ENCODE measurements around the gene YJEFN3. TPM values are rescaled to one million over a fixed set of nuclear protein-coding genes. Genes with fewer than 3 reads are reported as not detected.

The YJEFN3 gene
- polyA plus RNA-seq, 1 experiment = 1.2 TPM

DNA sequence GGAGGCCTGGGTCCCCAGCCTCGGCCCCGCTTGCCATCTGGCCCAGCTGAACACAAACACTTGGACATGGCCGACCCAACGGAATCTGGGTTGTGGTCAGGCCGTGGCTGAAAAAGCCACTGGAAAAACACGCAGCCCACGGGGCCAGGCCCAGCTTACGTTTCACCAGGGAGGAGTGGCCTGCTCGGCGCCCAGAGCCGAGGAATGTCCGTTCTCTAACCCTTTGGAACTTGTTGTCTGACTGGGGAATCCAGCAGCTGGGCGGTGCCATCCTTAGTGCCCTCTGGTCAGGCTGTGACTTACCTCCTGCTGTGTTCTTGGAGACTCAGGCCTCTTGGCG, 23.1 kb downstream of the YJEFN3 start:
- Histone ChIP-seq H3K4me3 (ENCODE audit: low read depth, low read length) (no peak overlapping the region), H3K27me3 (ENCODE audit: control insufficient read depth, insufficient read depth, low read length) (peaks cover 11% of the 10 kb centered on the region), H3K9me3 (ENCODE audit: control insufficient read depth, insufficient read depth, low read length) (peaks cover 10% of the 10 kb centered on the region; the same call in 1 of the 2 replicates), H3K27ac (ENCODE audit: low read depth, low read length) (no peak overlapping the region)
- ChIA-PET POLR2A (no interaction called here), CTCF (interaction anchor here (1.1 to 7.7 kb wide), 6 partner anchors 8 to 55 kb away, joined by 3 to 58 read pairs (median 6); no protein-coding TSS in a partner anchor)
- TF ChIP-seq, protein P1, sequence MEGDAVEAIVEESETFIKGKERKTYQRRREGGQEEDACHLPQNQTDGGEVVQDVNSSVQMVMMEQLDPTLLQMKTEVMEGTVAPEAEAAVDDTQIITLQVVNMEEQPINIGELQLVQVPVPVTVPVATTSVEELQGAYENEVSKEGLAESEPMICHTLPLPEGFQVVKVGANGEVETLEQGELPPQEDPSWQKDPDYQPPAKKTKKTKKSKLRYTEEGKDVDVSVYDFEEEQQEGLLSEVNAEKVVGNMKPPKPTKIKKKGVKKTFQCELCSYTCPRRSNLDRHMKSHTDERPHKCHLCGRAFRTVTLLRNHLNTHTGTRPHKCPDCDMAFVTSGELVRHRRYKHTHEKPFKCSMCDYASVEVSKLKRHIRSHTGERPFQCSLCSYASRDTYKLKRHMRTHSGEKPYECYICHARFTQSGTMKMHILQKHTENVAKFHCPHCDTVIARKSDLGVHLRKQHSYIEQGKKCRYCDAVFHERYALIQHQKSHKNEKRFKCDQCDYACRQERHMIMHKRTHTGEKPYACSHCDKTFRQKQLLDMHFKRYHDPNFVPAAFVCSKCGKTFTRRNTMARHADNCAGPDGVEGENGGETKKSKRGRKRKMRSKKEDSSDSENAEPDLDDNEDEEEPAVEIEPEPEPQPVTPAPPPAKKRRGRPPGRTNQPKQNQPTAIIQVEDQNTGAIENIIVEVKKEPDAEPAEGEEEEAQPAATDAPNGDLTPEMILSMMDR (IDR thresholded peaks at IDR 0.05; ENCODE audit: low read depth, low read length) = no peak
- no peak for DNase-seq (ENCODE audit: low read depth, low spot score)

DNA sequence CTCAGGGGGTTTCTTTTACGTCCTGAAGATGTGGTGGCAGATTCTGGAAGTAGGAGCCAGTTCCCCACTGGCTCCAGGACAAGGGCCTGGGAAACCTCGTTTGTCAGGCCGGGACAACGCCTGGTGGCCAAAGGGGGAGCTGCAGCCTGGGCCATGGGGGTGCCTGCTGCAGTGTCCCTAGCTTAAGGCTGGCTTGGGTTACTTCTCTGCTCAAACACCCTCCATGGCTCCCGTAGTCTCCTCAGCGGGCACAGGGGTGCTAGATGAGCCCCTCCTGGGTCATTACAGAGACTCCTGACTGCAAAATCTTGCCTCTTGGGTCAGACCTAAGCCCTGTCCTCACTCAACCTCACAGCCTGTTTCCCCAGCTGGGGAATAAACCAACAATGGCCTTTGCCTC, 24.1 kb downstream of the YJEFN3 start:
- TF ChIP-seq, protein P1 (IDR thresholded peaks at IDR 0.05; ENCODE audit: low read depth, low read length) = peak; percentile 79
- DNase-seq (ENCODE audit: low read depth, low spot score) = no peak

DNA sequence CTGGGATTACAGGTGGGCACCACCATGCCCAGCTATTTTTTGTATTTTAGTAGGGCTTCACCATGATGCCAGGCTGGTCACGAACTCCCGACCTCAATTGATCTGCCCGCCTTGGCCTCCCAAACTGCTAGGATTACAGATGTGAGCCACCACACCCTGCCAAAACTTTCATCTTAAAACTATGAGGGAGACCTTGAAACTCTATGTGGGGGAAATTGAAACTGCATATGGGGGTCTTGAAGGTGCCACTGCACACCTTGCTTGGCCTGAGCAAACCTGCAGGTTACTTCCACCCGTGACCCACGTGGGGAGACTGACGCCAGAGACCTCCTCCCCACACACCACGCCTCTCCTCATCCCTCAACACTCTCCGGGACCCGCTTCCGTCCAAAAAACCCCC, 25.0 kb downstream of the YJEFN3 start:
- DNase-seq (ENCODE audit: low read depth, low spot score) = no peak
- CTCF ChIA-PET = interaction anchor here (0.7 to 7.7 kb wide), 24 partner anchors 7 to 105 kb away, joined by 3 to 58 read pairs (median 4); partner anchors contain the start of gene GMIP
- TF ChIP-seq, protein P1 (IDR thresholded peaks at IDR 0.05; ENCODE audit: low read depth, low read length) = no peak
- Histone ChIP-seq H3K9me3 (ENCODE audit: control insufficient read depth, insufficient read depth, low read length) (peaks cover 10% of the 10 kb centered on the region; the same call in 1 of the 2 replicates), H3K27me3 (ENCODE audit: control insufficient read depth, insufficient read depth, low read length) (peaks cover 6% of the 10 kb centered on the region), H3K27ac (ENCODE audit: low read depth, low read length) (no peak overlapping the region), H3K4me3 (ENCODE audit: low read depth, low read length) (no peak overlapping the region)
- POLR2A ChIA-PET = interaction anchor here (0.5 kb wide), 1 partner anchor 33 kb away, joined by 3 read pairs; no protein-coding TSS in a partner anchor

More for the DNA sequence above, 24.1 kb downstream of the YJEFN3 start:
- H3K27me3 ChIP-seq (ENCODE audit: control insufficient read depth, insufficient read depth, low read length) = peaks cover 11% of the 10 kb centered on the region
- no peak overlapping the region for H3K4me3 ChIP-seq (ENCODE audit: low read depth, low read length)
- H3K9me3 ChIP-seq (ENCODE audit: control insufficient read depth, insufficient read depth, low read length) = peaks cover 10% of the 10 kb centered on the region; the same call in 1 of the 2 replicates
- H3K27ac ChIP-seq (ENCODE audit: low read depth, low read length) = no peak overlapping the region
- ChIA-PET CTCF (interaction anchor here (0.6 to 7.7 kb wide), 22 partner anchors 9 to 666 kb away, joined by 3 to 58 read pairs (median 5); partner anchors contain the start of gene GMIP), POLR2A (interaction anchor here (0.8 kb wide), 1 partner anchor 24 kb away, joined by 3 read pairs; no protein-coding TSS in a partner anchor)

DNA sequence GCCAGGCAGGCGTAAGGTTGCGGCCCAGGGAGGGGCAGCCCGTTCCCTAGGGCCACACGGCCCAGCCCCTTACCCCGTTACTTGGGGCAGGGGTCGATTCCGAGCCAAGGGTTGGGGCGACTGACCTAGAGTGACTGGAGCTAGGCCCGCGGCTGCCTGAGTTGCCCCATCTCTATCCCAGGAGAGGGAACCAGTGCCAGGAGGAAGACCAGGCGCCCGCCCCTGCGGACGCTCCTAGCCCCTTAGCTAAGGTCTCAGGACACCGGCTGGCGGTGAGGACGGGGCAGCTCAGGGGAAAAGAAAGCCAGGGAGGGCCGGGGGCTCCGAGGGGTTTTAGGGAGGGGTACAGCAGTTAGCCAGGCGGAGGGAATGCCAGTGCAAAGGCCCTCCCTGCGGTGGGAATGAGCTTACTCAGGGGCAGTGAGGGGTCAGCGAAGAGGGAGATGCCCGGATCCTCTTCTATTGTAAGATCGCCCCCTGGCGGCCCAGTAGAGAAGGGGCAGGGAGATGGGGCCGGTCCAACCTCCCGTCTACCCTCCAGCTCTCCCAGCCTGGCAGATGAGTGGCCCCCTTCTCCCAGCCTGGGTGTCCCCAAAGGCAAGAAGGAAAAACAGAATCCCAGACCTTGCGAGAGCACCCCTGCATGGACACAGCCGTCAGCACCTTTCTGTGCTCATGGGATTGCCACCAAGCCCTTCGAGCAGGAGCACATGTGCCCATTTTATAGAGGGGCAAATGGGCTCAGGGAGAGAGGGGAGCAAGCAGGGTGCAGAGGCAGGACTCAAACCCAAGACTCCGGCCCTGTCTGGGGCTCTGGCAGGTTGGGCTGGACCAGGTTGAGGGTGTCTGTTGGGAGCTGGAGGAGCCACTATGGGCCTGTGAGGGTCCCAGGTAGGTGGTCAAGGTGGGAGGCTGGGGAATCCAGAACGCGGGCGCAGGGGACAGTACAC, 25.6 kb downstream of the YJEFN3 start:
- Histone ChIP-seq H3K27ac (ENCODE audit: low read depth, low read length) (no peak overlapping the region), H3K4me3 (ENCODE audit: low read depth, low read length) (no peak overlapping the region), H3K27me3 (ENCODE audit: control insufficient read depth, insufficient read depth, low read length) (peaks cover 2% of the 10 kb centered on the region), H3K9me3 (ENCODE audit: control insufficient read depth, insufficient read depth, low read length) (peaks cover 8% of the 10 kb centered on the region; the same call in 1 of the 2 replicates)
- ChIA-PET POLR2A (interaction anchor here (0.5 kb wide), 1 partner anchor 33 kb away, joined by 3 read pairs; no protein-coding TSS in a partner anchor), CTCF (interaction anchor here (0.6 to 7.7 kb wide), 21 partner anchors 8 to 90 kb away, joined by 3 to 58 read pairs (median 4); partner anchors contain the start of gene GMIP)
- TF ChIP-seq, protein P1 (IDR thresholded peaks at IDR 0.05; ENCODE audit: low read depth, low read length) = peak; percentile 71
- DNase-seq (ENCODE audit: low read depth, low spot score) = no peak

All from AG04450 (cell line).